Fibroblast of lung (primary cell): ENCODE results near the gene SPPL2C. TPM values are rescaled to one million over a fixed set of nuclear protein-coding genes. Genes with fewer than 3 reads are reported as not detected.

ENCODE experiments used
- DNase-seq, 2 donors: peaks; one replicate each; pipeline versions ENCODE4 v3.0.0 to v3.0.0-alpha.2; 2010; ENCODE audit warnings: low read depth in 2 of 2
- H2AFZ ChIP-seq: 2 replicates; pipeline ENCODE4 v1.5.1; 2012; ENCODE audit warnings: low read length, control low read depth, inconsistent platforms
- H3K27ac ChIP-seq: 2 replicates; pipeline ENCODE4 v1.5.1; 2011; ENCODE audit warnings: low read length, control low read depth; ENCODE audit not compliant: insufficient read depth
- H3K27me3 ChIP-seq: 2 replicates; pipeline ENCODE4 v1.5.1; 2011; ENCODE audit warnings: mild to moderate bottlenecking, low read length; ENCODE audit not compliant: control insufficient read depth, insufficient read depth
- H3K36me3 ChIP-seq: 2 replicates; pipeline ENCODE4 v1.5.1; 2011; ENCODE audit warnings: low read length; ENCODE audit not compliant: control insufficient read depth, insufficient read depth
- H3K4me1 ChIP-seq: 2 replicates; pipeline ENCODE4 v1.5.1; 2011; ENCODE audit warnings: low read length; ENCODE audit not compliant: control insufficient read depth, insufficient read depth; ENCODE audit errors: extremely low read depth
- H3K4me2 ChIP-seq: 2 replicates; pipeline ENCODE4 v1.5.1; 2011; ENCODE audit warnings: low read length, control low read depth; ENCODE audit not compliant: insufficient read depth; ENCODE audit errors: extremely low read depth
- H3K4me3 ChIP-seq, 4 experiments: fragments of 200-600 bp in 1 of 4; sonication (generic) in 1 of 4; replicated peaks in 1 of 4; 2 replicates each; pipeline ENCODE4 v1.5.1; 2011 to 2016; ENCODE audit warnings: low read length in 4 of 4, low read depth in 3 of 4, mild to moderate bottlenecking in 3 of 4, control low read depth in 2 of 4, inconsistent platforms in 1 of 4, mixed read lengths in 1 of 4; ENCODE audit not compliant: insufficient read depth in 1 of 4; ENCODE audit errors: control extremely low read depth in 1 of 4
- H3K79me2 ChIP-seq: 2 replicates; pipeline ENCODE4 v1.5.1; 2012; ENCODE audit warnings: mild to moderate bottlenecking, low read length, inconsistent platforms; ENCODE audit not compliant: control insufficient read depth, insufficient read depth
- H3K9ac ChIP-seq: 2 replicates; pipeline ENCODE4 v1.5.1; 2011; ENCODE audit warnings: mild to moderate bottlenecking, low read length, control low read depth; ENCODE audit not compliant: insufficient read depth
- H3K9me3 ChIP-seq: 2 replicates; pipeline ENCODE4 v1.5.1; 2012; ENCODE audit warnings: low read depth, low read length; ENCODE audit not compliant: control insufficient read depth, insufficient read depth
- H4K20me1 ChIP-seq: 2 replicates; pipeline ENCODE4 v1.5.1; 2011; ENCODE audit warnings: low read length; ENCODE audit not compliant: control insufficient read depth, insufficient read depth; ENCODE audit errors: extremely low read depth
- CTCF ChIP-seq, 2 donors: IDR thresholded peaks in 1 of 2; conservative IDR thresholded peaks in 1 of 2; 1 replicate in 1 of 2; 2 replicates in 1 of 2; pipeline ENCODE4 v1.5.1; 2011 to 2012; ENCODE audit warnings: low read length in 2 of 2, control low read depth in 1 of 2, inconsistent platforms in 1 of 2, low read depth in 1 of 2, mild to moderate bottlenecking in 1 of 2
- EZH2 ChIP-seq: IDR thresholded peaks from 2 replicates; pipeline ENCODE4 v1.5.1; 2012; ENCODE audit warnings: low read length, control low read depth, mild to moderate bottlenecking; ENCODE audit errors: missing control alignments
- polyA plus RNA-seq, 2 donors: library from polyadenylated mRNA; depleted of rRNA in 1 of 2; stranded (reverse) in 1 of 2; unstranded in 1 of 2; fragments of >200 nt; gene quantifications; 2 replicates each; pipeline ENCODE4 v1.2.1, GENCODE V29; 2011 to 2012; ENCODE audit warnings: missing spikeins in 1 of 2
- total RNA-seq: library from RNA; depleted of rRNA; stranded (reverse); fragments of >200 nt; gene quantifications from 2 replicates; pipeline ENCODE4 v1.2.1, GENCODE V29; 2014

Gene SPPL2C
- total and polyA plus RNA-seq, 2 donors (not counting 1 experiment from before 2014, with no cell fraction given) = not detected

GRCh38 chr17:45849536-45849990, 4.9 kb downstream of the SPPL2C start:
- Histone ChIP-seq H3K36me3 (no peaks in the 10 kb centered on the region), H3K27me3 (no peaks in the 10 kb centered on the region), H3K4me3 (no peak overlapping the region), H3K4me2 (no peak overlapping the region), H3K9ac (no peak overlapping the region), H3K4me1 (no peaks in the 10 kb centered on the region), H3K27ac (no peak overlapping the region), H3K9me3 (no peaks in the 10 kb centered on the region), H3K79me2 (no peaks in the 10 kb centered on the region), H2AFZ (no peak overlapping the region), H4K20me1 (no peaks in the 10 kb centered on the region)
- DNase-seq = no peak
- no peak for TF ChIP-seq EZH2
- no peak for TF ChIP-seq CTCF (conservative IDR thresholded peaks at IDR 0.05 in 1 of 2, IDR thresholded peaks at IDR 0.05 in 1 of 2; ENCODE audit: low read depth in 1 of 2, low read length in 2 of 2)

GRCh38 chr17:45850011-45850410, 5.3 kb downstream of the SPPL2C start:
- no peak overlapping the region for H3K9ac ChIP-seq
- H3K9me3 ChIP-seq = no peaks in the 10 kb centered on the region
- no peaks in the 10 kb centered on the region for H3K36me3 ChIP-seq
- DNase-seq = no peak
- H3K79me2 ChIP-seq = no peaks in the 10 kb centered on the region
- TF ChIP-seq EZH2 (no peak), CTCF (conservative IDR thresholded peaks at IDR 0.05 in 1 of 2, IDR thresholded peaks at IDR 0.05 in 1 of 2; ENCODE audit: low read depth in 1 of 2, low read length in 2 of 2) (no peak)
- no peak overlapping the region for H3K4me2 ChIP-seq
- no peaks in the 10 kb centered on the region for H3K4me1 ChIP-seq
- no peaks in the 10 kb centered on the region for H4K20me1 ChIP-seq
- H3K27me3 ChIP-seq = no peaks in the 10 kb centered on the region
- no peak overlapping the region for H3K4me3 ChIP-seq
- H2AFZ ChIP-seq = no peak overlapping the region
- no peak overlapping the region for H3K27ac ChIP-seq

GRCh38 chr17:45850468-45850867, 5.8 kb downstream of the SPPL2C start:
- no peak overlapping the region for H3K9ac ChIP-seq
- H3K4me2 ChIP-seq = no peak overlapping the region
- H4K20me1 ChIP-seq = no peaks in the 10 kb centered on the region
- H3K4me3 ChIP-seq = no peak overlapping the region
- DNase-seq = no peak
- H3K4me1 ChIP-seq = no peaks in the 10 kb centered on the region
- no peaks in the 10 kb centered on the region for H3K36me3 ChIP-seq
- H3K27me3 ChIP-seq = no peaks in the 10 kb centered on the region
- H2AFZ ChIP-seq = no peak overlapping the region
- H3K9me3 ChIP-seq = no peaks in the 10 kb centered on the region
- TF ChIP-seq EZH2 (no peak), CTCF (conservative IDR thresholded peaks at IDR 0.05 in 1 of 2, IDR thresholded peaks at IDR 0.05 in 1 of 2; ENCODE audit: low read depth in 1 of 2, low read length in 2 of 2) (no peak)
- no peak overlapping the region for H3K27ac ChIP-seq
- H3K79me2 ChIP-seq = no peaks in the 10 kb centered on the region
